CD4-positive, alpha-beta T cell treated with Interferon gamma for 1 hour (primary cell): ENCODE measurements around the gene FBXL20.
"Not testable (repeated sequence)": the region's sequence is repeated elsewhere in the genome, so short reads cannot be mapped to it uniquely, and the experiment has no call there.

Experiments used
- DNase-seq: peaks from one replicate; pipeline ENCODE4 v3.0.0-alpha.2; 2020

The FBXL20 gene

DNA sequence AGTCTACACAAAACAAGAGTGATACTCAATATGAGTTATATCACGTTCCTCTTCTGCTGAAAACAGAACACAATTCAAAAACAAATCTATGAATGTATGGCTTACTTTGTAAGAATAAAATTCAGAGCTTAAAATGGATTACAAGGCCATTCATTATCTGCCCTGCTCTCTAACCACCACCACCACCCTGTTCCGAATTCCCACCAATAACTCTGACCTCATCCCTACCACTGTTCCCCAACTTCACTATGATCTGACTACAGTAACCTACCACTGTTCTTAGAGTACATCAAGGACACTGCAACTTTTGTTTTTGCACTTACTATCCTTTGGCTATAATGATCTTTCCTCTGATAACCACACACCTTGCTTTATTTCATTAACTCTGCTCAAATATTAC lies 21.3 kb downstream of the FBXL20 start:
- DNase-seq = no peak

GRCh38 chr17:39376434-39376833 lies 25.0 kb downstream of the FBXL20 start:
- DNase-seq = no peak

DNA sequence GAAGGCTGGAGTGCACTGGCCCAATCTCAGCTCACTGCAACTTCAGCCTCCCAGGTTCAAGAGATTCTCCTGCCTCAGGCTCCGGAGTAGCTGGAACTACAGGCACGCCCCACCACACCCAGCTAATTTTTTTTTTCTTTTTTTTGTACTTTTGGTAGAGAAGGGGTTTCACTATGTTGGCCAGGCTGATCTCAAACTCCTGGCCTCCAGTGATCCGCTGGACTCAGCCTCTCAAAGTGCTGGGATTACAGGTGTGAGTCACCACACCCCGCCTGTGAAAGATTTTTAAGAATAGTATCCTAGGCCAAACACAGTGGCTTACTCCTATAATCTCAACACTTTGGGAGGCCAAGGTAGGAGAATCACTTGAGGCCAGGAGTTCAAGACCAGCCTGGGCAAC lies 33.6 kb downstream of the FBXL20 start:
- not testable (repeated sequence) for DNase-seq

- DNase-seq = no peak
These were observed 35.6 kb downstream of the FBXL20 start for GRCh38 chr17:39365872-39366271.

DNA sequence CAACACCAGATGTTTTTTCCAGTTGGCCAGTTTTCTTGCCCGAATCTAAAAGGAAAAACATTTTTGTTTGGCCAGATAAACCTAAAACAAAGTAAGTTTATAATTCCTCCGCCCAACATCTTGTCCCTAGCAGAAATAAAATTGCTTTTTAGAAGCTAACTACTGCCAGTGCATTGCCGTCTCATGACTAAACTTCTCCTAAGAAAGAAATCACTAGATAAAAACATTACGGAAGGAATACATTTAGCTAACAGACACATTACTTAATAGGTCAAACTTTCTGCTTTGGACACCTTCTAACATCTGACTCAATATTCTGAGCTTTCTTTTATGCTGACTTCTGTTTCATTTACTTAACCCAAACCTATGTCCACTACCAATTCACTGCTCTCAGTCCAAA lies 36.2 kb downstream of the FBXL20 start:
- no peak for DNase-seq

DNA sequence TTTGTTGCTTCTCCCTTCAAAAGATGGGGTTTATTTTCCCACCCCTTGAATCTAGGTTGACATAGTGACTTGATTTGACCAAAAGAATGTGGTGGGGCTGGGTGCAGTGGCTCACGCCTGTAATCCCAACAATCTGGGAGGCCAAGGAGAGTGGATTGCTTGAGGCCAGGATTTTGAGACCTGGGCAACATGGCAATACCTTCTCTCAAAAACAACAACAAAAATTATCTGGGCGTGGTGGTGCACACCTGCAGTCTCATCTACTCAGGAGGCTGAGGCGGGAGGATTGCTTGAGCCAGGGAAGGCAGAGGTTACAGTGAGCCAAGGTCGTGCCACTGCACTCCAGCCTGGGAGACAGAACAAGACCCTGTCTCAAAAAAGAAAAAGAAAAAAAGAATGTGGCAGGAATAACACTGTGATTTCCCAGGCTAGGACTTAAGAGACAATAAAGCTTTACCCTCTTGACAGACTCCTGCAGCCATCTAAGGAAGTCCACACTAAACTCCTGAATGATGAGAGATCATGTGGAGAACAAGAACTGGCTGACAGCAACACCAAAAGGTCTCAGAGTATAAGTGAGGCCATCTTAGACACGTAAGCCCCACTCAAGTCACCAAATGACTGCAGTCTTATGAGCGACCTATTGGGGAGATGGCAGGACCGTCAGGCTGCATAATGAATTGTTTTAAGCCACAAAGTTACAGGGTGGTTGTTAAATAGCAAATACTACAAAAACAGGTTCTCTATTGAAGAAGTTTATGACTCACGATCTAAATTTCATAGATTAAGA lies 37.0 kb downstream of the FBXL20 start:
- DNase-seq = no peak

- DNase-seq = no peak
These were observed 40.4 kb downstream of the FBXL20 start for GRCh38 chr17:39361064-39361463.

DNA sequence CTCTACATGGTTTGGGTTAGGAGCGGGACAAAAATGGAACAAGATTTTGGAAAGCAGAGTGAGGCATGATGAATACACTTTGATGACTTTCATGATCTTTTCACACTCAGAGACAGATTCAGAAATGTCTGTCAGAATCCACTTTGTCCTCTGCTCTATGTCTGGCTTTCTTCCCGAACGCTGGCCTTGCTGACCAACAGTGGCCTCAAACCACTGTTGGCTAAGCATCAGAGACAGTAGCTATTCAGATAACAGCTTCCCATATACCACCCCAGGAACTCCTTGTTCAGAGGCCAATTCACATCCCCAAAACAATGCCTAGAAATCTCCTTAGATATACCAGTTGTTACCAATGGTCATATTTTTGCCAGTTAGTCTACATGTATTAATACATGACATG lies 40.9 kb downstream of the FBXL20 start:
- DNase-seq = no peak

GRCh38 chr17:39359994-39360393 lies 41.4 kb downstream of the FBXL20 start:
- DNase-seq = no peak

- no peak for DNase-seq
These were observed 43.4 kb downstream of the FBXL20 start for GRCh38 chr17:39357986-39358385.

GRCh38 chr17:39357488-39357887 lies 43.9 kb downstream of the FBXL20 start:
- DNase-seq = no peak

DNA sequence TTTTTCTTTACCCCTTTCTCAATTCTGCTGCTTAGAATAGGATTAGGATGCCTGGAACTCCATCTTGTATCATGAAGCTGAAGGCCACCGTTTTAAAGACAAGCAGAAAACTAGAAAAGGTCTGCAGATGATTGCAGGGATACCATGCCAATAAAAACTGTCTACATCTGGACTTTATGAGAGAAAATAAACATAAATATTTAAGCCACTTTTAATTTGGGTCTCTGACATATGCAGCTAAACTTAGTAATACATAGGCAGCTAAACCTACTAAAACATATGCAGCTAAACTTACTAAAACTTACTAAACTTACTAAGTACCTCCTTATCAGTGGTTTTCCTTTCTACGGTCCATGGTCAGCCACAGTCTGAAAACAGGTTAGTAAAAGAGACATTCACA lies 48.4 kb downstream of the FBXL20 start:
- DNase-seq = no peak

- DNase-seq = no peak
These were observed 48.9 kb downstream of the FBXL20 start for GRCh38 chr17:39352511-39352910.

DNA sequence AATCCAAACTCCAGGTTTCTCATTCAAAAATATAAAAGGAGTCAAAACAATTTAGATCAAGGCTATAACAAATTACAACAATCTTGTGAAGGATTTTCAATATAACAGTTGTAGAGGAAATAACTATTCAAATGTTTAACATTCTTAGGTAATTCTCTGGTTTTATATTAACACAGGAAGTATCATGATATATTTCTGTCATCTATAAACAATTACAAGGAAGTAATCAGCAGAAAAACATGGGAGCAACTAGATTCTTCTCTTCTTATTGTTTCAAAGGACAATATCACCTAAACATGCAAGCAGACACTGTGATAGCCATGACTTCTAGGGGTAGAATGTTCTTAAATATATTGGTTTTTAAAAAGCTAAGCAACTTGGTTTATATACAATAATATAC lies 49.9 kb downstream of the FBXL20 start:
- DNase-seq = no peak

- DNase-seq = no peak
These were observed 52.2 kb downstream of the FBXL20 start for GRCh38 chr17:39349246-39349645.

DNA sequence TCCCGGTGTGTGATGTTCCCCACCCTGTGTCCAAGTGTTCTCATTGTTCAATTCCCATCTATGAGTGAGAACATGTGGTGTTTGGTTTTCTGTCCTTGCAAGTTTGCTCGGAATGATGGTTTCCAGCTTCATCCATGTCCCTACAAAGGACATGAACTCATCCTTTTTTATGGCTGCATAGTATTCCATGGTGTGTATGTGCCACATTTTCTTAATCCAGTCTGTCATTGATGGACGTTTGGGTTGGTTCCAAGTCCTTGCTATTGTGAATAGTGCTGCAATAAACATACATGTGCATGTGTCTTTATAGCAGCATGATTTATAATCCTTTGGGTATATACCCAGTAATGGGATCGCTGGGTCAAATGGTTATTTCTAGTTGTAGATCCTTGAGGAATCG lies 54.6 kb downstream of the FBXL20 start:
- not testable (repeated sequence) for DNase-seq

DNA sequence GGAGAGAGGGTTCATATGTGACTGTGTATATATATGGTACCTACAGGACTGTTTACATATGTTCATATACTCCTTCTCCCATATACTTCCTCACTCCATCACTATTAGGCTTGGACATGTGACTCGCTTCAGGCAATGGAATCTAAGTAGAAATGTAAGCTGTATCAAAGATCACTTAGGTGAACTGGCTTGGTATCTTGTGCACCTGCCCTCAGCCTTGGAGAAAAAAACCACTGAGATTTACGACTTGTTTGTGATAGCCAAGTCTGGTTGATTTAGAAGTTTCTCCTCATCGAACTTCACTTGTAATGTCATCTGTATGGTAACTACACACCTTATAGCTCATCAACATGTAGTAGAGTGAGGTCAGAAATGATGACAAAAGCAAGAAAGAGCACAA lies 59.9 kb downstream of the FBXL20 start:
- DNase-seq = no peak

- no peak for DNase-seq
These were observed 60.7 kb downstream of the FBXL20 start for GRCh38 chr17:39340731-39341130.

DNA sequence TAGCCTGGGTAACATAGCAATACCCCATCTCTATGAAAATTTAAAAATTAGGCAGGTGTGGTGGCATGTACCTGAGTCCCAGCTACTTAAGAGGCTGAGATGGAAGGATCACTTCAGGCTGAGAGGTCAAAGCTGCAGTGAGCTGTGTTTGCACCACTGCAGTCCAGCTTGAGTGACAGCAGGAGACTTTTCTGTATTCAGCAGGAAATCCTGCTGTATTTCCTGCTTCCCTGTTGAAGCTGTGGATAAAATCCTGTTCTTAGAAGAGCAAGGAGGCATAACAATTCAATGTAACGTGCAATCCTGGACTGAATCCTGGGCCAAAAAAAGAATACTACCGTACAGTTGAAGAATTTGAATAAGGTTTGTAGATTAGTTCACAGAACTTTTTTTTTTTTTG lies 62.2 kb downstream of the FBXL20 start:
- no peak for DNase-seq

- not testable (repeated sequence) for DNase-seq
These were observed 63.8 kb downstream of the FBXL20 start for GRCh38 chr17:39337649-39338048.

DNA sequence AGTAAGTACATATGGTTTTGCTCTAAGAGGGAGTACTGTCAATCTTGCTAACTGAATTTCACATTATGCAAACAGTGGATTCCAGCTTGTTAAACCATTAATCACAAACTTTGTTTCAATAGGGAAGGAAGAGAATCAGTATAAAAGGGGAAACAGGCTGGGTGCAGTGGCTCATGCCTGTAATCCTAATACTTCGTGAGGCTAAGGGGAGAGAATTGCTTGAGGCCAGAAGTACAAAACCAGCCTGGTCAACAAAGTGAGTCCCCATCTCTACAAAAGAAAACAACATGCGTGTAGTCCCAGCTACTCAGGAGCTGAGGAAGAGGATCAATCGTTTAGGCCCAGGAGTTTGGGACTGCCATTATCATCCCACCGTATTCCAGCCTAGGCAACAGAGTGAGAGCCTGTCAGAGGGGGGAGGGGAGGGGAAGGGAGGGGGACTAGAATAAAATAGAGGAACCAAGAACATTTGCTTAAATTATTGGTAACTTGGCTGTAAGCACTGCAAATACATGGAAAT lies 65.7 kb downstream of the FBXL20 start:
- DNase-seq = no peak

- not testable (repeated sequence) for DNase-seq
These were observed 67.2 kb downstream of the FBXL20 start for GRCh38 chr17:39334008-39334744.

GRCh38 chr17:39332092-39332491 lies 69.3 kb downstream of the FBXL20 start:
- no peak for DNase-seq

- DNase-seq = no peak
These were observed 72.6 kb downstream of the FBXL20 start for GRCh38 chr17:39328815-39329214.
